Measurements from ENCODE around the gene XXYLT1. TPM values are rescaled to one million over a fixed set of nuclear protein-coding genes. Genes with fewer than 3 reads are reported as not detected.

XXYLT1 gene
- total RNA-seq, 1 donor from 2014 or later, result 22.3 TPM

DNA sequence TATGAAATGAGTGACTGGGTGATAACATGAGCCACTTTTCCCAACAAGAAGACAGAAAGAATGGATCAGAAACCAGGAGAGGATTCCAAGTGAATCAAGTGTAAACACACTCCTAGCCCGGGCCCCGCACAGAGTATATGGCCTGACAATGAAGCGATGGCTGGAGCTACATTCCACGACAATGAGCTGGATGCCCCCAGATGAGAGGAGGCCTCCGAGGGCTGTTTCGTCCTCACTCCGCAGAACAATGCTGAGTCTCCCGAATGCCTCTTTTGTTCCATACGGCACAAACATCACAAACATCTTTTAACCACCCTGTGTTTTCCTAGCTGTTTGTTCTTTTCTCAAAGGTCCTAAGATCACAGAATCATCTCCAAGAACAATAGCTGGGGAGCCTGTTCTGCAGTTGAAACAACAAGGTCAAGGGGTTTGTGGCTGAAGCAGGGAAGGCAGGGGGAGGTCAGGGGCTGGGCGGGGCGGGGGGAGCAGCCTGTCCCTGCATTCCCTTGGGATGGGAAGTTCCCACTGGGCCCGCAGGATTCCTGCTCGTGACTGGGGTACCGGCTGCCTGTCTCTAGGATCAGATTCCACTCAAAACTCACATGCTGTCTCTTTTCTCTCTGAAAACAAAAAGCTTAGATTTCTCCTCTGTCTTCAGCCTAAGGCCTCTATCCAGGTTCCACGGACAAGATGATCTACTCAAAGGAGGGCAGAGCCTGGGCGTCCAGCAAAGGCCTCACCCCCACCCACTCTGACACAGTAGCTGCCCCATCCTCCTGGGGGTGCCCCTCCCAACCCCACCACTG, 151.3 kb downstream of the XXYLT1 start:
- H3K36me3 Mint-ChIP-seq (ENCODE audit: unreplicated experiment), result no peaks in the 10 kb centered on the region
- peak overlapping the region; percentile 16 for H3K4me3 Mint-ChIP-seq (ENCODE audit: unreplicated experiment)
- peaks cover 42% of the 10 kb centered on the region for H3K4me1 Mint-ChIP-seq (ENCODE audit: low read depth, unreplicated experiment)
- peaks cover 13% of the 10 kb centered on the region for H3K9me3 Mint-ChIP-seq (ENCODE audit: unreplicated experiment)
- no peak for DNase-seq
- TF ChIP-seq, protein P1, sequence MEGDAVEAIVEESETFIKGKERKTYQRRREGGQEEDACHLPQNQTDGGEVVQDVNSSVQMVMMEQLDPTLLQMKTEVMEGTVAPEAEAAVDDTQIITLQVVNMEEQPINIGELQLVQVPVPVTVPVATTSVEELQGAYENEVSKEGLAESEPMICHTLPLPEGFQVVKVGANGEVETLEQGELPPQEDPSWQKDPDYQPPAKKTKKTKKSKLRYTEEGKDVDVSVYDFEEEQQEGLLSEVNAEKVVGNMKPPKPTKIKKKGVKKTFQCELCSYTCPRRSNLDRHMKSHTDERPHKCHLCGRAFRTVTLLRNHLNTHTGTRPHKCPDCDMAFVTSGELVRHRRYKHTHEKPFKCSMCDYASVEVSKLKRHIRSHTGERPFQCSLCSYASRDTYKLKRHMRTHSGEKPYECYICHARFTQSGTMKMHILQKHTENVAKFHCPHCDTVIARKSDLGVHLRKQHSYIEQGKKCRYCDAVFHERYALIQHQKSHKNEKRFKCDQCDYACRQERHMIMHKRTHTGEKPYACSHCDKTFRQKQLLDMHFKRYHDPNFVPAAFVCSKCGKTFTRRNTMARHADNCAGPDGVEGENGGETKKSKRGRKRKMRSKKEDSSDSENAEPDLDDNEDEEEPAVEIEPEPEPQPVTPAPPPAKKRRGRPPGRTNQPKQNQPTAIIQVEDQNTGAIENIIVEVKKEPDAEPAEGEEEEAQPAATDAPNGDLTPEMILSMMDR (IDR thresholded peaks at IDR 0.05; ENCODE audit: partially characterized antibody, unreplicated experiment), result no peak
- H3K27ac Mint-ChIP-seq (ENCODE audit: unreplicated experiment), result peak overlapping the region; percentile 10
- H3K27me3 Mint-ChIP-seq (ENCODE audit: unreplicated experiment), result peaks cover 6% of the 10 kb centered on the region

DNA sequence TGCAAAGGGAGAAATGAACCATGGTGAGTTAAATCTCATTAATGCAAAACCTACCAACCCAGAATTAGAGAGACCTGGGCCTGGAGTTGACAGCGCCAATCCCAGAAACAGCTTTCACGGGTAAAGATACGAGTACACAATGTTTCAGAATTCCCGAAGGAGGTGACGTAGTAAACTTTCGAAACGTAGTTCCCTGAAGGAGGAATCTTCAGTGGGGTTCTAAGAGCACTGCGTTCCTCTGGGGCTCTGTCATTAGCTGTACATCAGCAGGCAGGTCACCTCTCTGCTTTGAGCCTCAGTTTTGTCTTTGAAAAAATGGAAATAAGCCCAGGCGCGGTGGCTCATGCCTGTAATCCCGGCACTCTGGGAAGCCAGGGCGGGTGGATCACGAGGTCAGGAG, 152.3 kb downstream of the XXYLT1 start:
- Mint-ChIP-seq H3K36me3 (ENCODE audit: unreplicated experiment) (no peaks in the 10 kb centered on the region), H3K27ac (ENCODE audit: unreplicated experiment) (no peak overlapping the region), H3K4me3 (ENCODE audit: unreplicated experiment) (no peak overlapping the region), H3K9me3 (ENCODE audit: unreplicated experiment) (peaks cover 13% of the 10 kb centered on the region), H3K27me3 (ENCODE audit: unreplicated experiment) (peaks cover 6% of the 10 kb centered on the region), H3K4me1 (ENCODE audit: low read depth, unreplicated experiment) (peaks cover 35% of the 10 kb centered on the region)
- TF ChIP-seq, protein P1 (IDR thresholded peaks at IDR 0.05; ENCODE audit: partially characterized antibody, unreplicated experiment), result no peak
- no peak for DNase-seq

DNA sequence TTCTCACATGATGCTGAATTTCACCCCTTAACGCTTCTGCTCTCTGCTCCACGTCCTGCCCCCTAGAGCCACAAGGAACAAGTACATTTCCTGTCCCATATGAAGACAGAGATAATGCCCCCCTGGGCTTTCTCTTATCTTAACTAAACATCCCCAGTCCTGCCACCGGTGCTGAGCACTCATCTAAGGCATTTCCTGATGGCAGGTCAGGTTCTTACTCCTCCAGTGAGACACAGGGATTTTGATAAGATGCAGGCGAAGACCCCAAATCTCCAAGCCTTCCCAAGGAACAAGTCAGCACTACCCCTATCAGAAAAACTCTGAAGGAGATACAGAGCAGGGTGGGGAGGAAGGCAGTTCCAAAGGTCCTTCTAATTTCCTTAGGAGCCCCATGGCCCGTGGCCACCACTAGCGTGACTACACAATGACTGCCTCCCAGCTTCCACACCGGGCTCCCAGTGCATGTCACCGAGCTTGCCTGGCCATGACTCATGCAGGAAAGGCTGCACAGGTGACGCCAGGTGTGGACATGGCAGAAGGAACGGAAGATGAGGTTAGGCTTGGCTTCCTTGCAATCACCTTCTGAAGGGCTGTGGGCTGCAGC, 152.9 kb downstream of the XXYLT1 start:
- Mint-ChIP-seq H3K27ac (ENCODE audit: unreplicated experiment) (peak overlapping the region; percentile 33), H3K9me3 (ENCODE audit: unreplicated experiment) (peaks cover 8% of the 10 kb centered on the region), H3K4me1 (ENCODE audit: low read depth, unreplicated experiment) (peaks cover 31% of the 10 kb centered on the region), H3K27me3 (ENCODE audit: unreplicated experiment) (peaks cover 3% of the 10 kb centered on the region), H3K4me3 (ENCODE audit: unreplicated experiment) (no peak overlapping the region), H3K36me3 (ENCODE audit: unreplicated experiment) (no peaks in the 10 kb centered on the region)
- TF ChIP-seq, protein P1 (IDR thresholded peaks at IDR 0.05; ENCODE audit: partially characterized antibody, unreplicated experiment), result no peak
- DNase-seq, result no peak

DNA sequence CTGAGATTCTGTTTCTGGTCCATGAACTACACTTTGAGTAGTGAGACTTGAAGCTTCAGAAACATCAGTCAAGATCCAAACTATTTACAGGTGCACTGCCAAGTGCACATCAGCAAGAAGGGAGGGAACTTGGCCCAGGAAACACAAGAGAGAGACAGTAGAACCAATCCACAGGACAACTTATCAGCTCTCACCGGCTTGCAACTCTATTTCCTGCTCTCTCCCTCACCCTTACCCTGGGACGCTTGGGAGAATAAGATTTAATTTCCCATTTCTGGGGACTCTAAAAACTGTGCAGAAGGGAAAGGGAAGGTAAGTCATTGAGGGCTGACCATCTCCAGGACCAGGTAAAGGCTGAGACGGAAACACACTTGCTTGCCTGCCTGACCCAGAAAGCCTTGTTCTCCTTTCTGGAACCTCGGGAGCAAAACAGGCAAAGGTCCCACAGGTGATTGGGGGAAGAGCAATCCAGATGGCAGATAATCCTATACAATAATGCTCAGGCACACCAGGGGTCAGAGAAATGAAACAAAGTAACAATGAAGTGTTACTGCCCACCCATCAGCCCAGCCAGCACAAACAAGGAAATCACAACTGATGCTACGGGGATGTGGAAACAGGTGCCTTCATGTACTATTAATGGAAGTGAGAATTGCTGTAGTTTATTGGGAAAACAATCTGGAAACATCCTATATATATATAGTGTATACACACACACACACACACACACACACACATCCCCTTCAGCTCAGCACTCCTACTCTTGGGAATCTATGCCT, 154.4 kb downstream of the XXYLT1 start:
- H3K36me3 Mint-ChIP-seq (ENCODE audit: unreplicated experiment), result no peaks in the 10 kb centered on the region
- no peak for DNase-seq
- H3K4me3 Mint-ChIP-seq (ENCODE audit: unreplicated experiment), result no peak overlapping the region
- H3K27ac Mint-ChIP-seq (ENCODE audit: unreplicated experiment), result no peak overlapping the region
- peaks cover 27% of the 10 kb centered on the region for H3K4me1 Mint-ChIP-seq (ENCODE audit: low read depth, unreplicated experiment)
- H3K27me3 Mint-ChIP-seq (ENCODE audit: unreplicated experiment), result peaks cover 3% of the 10 kb centered on the region
- peaks cover 8% of the 10 kb centered on the region for H3K9me3 Mint-ChIP-seq (ENCODE audit: unreplicated experiment)
- TF ChIP-seq, protein P1 (IDR thresholded peaks at IDR 0.05; ENCODE audit: partially characterized antibody, unreplicated experiment), result no peak

Measured in glutamatergic neuron (in vitro differentiated cells).